ENCODE results near the gene PLEKHG5.

GRCh38 chr1:6448749-6449631 lies 42.5 kb downstream of the PLEKHG5 start:
- TF ChIP-seq, protein P1, sequence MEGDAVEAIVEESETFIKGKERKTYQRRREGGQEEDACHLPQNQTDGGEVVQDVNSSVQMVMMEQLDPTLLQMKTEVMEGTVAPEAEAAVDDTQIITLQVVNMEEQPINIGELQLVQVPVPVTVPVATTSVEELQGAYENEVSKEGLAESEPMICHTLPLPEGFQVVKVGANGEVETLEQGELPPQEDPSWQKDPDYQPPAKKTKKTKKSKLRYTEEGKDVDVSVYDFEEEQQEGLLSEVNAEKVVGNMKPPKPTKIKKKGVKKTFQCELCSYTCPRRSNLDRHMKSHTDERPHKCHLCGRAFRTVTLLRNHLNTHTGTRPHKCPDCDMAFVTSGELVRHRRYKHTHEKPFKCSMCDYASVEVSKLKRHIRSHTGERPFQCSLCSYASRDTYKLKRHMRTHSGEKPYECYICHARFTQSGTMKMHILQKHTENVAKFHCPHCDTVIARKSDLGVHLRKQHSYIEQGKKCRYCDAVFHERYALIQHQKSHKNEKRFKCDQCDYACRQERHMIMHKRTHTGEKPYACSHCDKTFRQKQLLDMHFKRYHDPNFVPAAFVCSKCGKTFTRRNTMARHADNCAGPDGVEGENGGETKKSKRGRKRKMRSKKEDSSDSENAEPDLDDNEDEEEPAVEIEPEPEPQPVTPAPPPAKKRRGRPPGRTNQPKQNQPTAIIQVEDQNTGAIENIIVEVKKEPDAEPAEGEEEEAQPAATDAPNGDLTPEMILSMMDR (IDR thresholded peaks at IDR 0.05) = no peak
- TF ChIP-seq POLR2AphosphoS5 (IDR thresholded peaks at IDR 0.05; ENCODE audit: insufficient read depth in 1 of 2, low read depth in 1 of 2) (no peak), POLR2A (IDR thresholded peaks at IDR 0.05) (no peak)

Data from vagina (tissue), 2 donors.